Gastrocnemius medialis (tissue), 4 donors: ENCODE data around the gene DOCK4. TPM values are rescaled to one million over a fixed set of nuclear protein-coding genes. Genes with fewer than 3 reads are reported as not detected.

Source experiments
- ATAC-seq, 2 donors: fragments of 150-250 bp; one replicate each; pipeline ENCODE4 v1.9.1; 2016
- DNase-seq, 2 donors: peaks; one replicate each; pipeline ENCODE4 v3.0.0-alpha.2; 2019
- H3K27ac ChIP-seq, 4 donors: fragments of 200-600 bp; sonication (generic); 1 replicate in 1 of 4; 2 replicates in 3 of 4; pipeline ENCODE4 v1.5.1; 2016 to 2018; ENCODE audit warnings: mild to moderate bottlenecking in 2 of 4, moderate library complexity in 1 of 4
- H3K27me3 ChIP-seq, 3 donors: fragments of 200-600 bp; sonication (generic) in 2 of 3; 1 replicate in 1 of 3; 2 replicates in 2 of 3; pipeline versions ENCODE4 v1.5.1 to v1.6.0; 2016 to 2019; ENCODE audit warnings: mild to moderate bottlenecking in 1 of 3, moderate library complexity in 1 of 3
- H3K36me3 ChIP-seq, 2 donors: fragments of 200-600 bp; sonication (generic) in 1 of 2; one replicate each; pipeline ENCODE4 v1.5.1; 2017 to 2018
- H3K4me1 ChIP-seq, 2 donors: fragments of 200-600 bp; sonication (generic) in 1 of 2; one replicate each; pipeline ENCODE4 v1.5.1; 2016 to 2017; ENCODE audit warnings: mild to moderate bottlenecking in 2 of 2
- H3K4me3 ChIP-seq, 4 donors: fragments of 200-600 bp; sonication (generic) in 3 of 4; 1 replicate in 1 of 4; 2 replicates in 3 of 4; pipeline ENCODE4 v1.5.1; 2016 to 2019; ENCODE audit warnings: mild to moderate bottlenecking in 2 of 4
- H3K9me3 ChIP-seq, 3 donors: fragments of 200-600 bp; sonication (generic) in 2 of 3; 1 replicate in 1 of 3; 2 replicates in 2 of 3; pipeline ENCODE4 v1.5.1; 2016 to 2019
- CTCF ChIP-seq, 5 experiments: fragments of 450-650 bp in 3 of 5; fragments of 200-600 bp in 2 of 5; sonication (generic) in 2 of 5; IDR thresholded peaks in 4 of 5; conservative IDR thresholded peaks in 1 of 5; 1 replicate in 4 of 5; 2 replicates in 1 of 5; pipeline ENCODE4 v1.5.1; 2016 to 2019; ENCODE audit warnings: antibody characterized with exemption in 5 of 5, mild to moderate bottlenecking in 3 of 5, moderate library complexity in 3 of 5
- POLR2A ChIP-seq, 2 donors: fragments of 450-650 bp; IDR thresholded peaks; one replicate each; pipeline ENCODE4 v1.6.1; 2017; ENCODE audit warnings: antibody characterized with exemption in 2 of 2, mild to moderate bottlenecking in 2 of 2, moderate library complexity in 2 of 2
- in situ Hi-C, 4 donors: fragments of 200-750 bp; cut with MboI; loops; one replicate each; pipeline versions ENCODE4 v1.15.0 to v1.8.0; 2017; ENCODE audit warnings: low sequenced_read_pairs in 4 of 4
- intact Hi-C: fragments of 100-400 bp; cut with DNase I; formaldehyde crosslinking; loops from one replicate; pipeline ENCODE4 v1.15.1; 2023; ENCODE audit warnings: low total_unique reads
- total RNA-seq, 4 donors: library from RNA; depleted of rRNA; stranded (reverse); fragments of >200 nt; gene quantifications; one replicate each; pipeline versions ENCODE4 v1.1.0 to v1.2.3, GENCODE V29; 2016

Gene DOCK4
- total RNA-seq, 4 donors from 2014 or later, result 8.7 to 12.0 (median 10.2) TPM

DNA sequence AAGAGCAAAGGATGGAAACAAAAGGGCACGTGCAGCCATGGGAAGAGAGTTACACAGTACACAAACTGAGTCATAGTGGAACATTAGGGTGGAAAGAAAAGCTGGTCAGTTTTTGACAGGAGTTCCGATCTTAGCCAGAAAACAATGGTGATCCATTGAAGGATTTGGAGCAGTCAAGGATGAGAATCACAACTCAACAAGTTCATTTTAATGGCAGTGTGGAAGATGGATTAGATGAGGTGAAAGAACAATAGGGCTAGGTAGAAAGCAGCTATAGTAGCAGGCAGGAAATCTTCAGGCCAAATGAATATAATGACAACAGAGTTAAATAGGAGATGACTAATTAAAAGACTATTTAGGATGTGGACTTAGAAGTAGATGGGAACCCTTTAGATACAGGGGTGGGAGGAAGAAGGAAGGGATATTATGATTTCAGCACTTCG lies 136.3 kb downstream of the DOCK4 start:
- no peak for ATAC-seq
- H3K4me1 ChIP-seq, result peaks cover 13 to 17% of the 10 kb centered on the region in 2 donors
- no peaks in the 10 kb centered on the region for H3K27me3 ChIP-seq
- no peak overlapping the region for H3K4me3 ChIP-seq
- no peaks in the 10 kb centered on the region for H3K36me3 ChIP-seq
- no peak overlapping the region for H3K27ac ChIP-seq
- in situ Hi-C loops (no loop called here), intact Hi-C loops (no loop called here)
- no peak for TF ChIP-seq CTCF (IDR thresholded peaks at IDR 0.05 in 4 of 5, conservative IDR thresholded peaks at IDR 0.05 in 1 of 5)
- TF ChIP-seq POLR2A (IDR thresholded peaks at IDR 0.05), result no peak
- no peaks in the 10 kb centered on the region for H3K9me3 ChIP-seq
- no peak for DNase-seq

DNA sequence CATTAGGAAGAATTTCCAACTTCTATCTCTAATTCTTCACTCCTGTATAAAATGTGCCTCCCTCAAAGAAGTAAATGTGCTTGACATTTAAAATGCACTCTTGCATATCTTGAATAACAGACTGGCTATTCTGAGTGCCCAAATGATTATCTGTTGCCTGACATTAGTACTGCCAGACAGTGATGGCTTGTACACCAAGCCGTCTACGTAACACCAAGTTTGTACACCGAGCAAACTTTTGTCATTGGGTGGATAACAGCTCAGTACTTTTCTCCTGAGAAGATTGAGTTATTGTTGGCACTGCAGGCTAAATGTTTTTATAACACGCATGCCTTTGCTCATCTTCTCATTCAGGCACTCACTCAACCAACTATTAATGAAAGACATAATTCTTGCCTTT lies 137.2 kb downstream of the DOCK4 start:
- Histone ChIP-seq H3K4me3 (no peak overlapping the region), H3K9me3 (no peaks in the 10 kb centered on the region), H3K27me3 (no peaks in the 10 kb centered on the region), H3K36me3 (no peaks in the 10 kb centered on the region), H3K4me1 (peaks cover 17% of the 10 kb centered on the region in 2 donors), H3K27ac (no peak overlapping the region)
- DNase-seq (no peak), ATAC-seq (no peak)
- intact Hi-C loops, result no loop called here
- in situ Hi-C loops, result no loop called here
- no peak for TF ChIP-seq CTCF (IDR thresholded peaks at IDR 0.05 in 4 of 5, conservative IDR thresholded peaks at IDR 0.05 in 1 of 5)
- no peak for TF ChIP-seq POLR2A (IDR thresholded peaks at IDR 0.05)

DNA sequence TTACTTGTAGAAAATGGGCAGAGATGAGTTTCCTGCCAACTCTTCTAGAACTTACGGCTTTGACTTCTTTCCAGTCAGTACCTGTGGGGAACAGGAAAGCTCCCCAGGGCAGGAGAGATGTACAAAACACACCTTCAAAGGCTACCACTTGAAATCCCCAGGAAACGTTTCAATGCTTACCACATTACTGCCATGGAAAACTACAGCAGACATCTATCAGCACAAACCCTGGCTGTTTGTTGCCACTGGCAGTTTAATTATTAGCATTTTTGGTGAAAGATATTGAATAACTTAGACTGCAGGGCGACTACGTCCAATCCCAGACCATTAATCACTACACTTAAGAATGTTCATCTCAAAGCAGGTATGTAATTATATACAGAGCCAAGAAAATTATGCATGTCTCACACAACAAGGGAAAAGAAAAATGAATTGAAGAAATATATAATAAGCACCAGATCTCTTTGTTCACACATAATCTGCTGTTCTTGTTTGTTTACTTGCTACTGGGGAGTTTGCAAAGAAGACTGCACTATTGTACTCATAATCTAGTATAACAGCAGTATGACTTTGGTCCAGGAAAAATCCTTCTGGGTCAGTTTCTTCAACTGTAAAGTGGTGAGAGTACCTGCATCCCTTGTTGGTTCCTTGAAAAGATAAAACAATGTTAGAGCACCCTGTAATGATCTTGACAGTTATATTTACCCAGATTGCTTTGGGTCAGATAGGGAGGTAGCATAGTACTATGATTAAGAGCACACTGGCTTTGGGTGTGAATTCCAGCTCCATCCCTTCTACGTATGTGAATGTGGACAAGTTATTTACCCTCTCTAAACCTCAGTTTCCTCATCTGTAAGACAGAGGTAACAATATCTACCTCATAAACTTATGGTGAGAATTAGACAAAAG lies 138.3 kb downstream of the DOCK4 start:
- intact Hi-C loops, result no loop called here
- no peak for DNase-seq
- Histone ChIP-seq H3K9me3 (no peaks in the 10 kb centered on the region), H3K27ac (no peak overlapping the region), H3K27me3 (no peaks in the 10 kb centered on the region), H3K4me3 (no peak overlapping the region), H3K4me1 (peaks cover 17% of the 10 kb centered on the region in 2 donors), H3K36me3 (no peaks in the 10 kb centered on the region)
- no peak for ATAC-seq
- no peak for TF ChIP-seq CTCF (IDR thresholded peaks at IDR 0.05 in 4 of 5, conservative IDR thresholded peaks at IDR 0.05 in 1 of 5)
- TF ChIP-seq POLR2A (IDR thresholded peaks at IDR 0.05), result no peak
- in situ Hi-C loops, result no loop called here

- Histone ChIP-seq H3K4me3 (no peak overlapping the region), H3K4me1 (peaks cover 17% of the 10 kb centered on the region in 2 donors), H3K36me3 (no peaks in the 10 kb centered on the region), H3K27ac (no peak overlapping the region), H3K9me3 (no peaks in the 10 kb centered on the region), H3K27me3 (no peaks in the 10 kb centered on the region)
- TF ChIP-seq CTCF (IDR thresholded peaks at IDR 0.05 in 4 of 5, conservative IDR thresholded peaks at IDR 0.05 in 1 of 5) (no peak), POLR2A (IDR thresholded peaks at IDR 0.05) (no peak)
- in situ Hi-C loops (no loop called here), intact Hi-C loops (no loop called here)
- no peak for DNase-seq
- no peak for ATAC-seq
These were observed 139.0 kb downstream of the DOCK4 start for GRCh38 chr7:112067200-112067599.
